Amniotic stem cell (primary cell): ENCODE results near the gene TRDN.
"Not testable (repeated sequence)": the region's sequence is repeated elsewhere in the genome, so short reads cannot be mapped to it uniquely, and the experiment has no call there.

Source experiments
- DNase-seq: peaks from one replicate; lab custom pipeline; 2025; lab: John Stamatoyannopoulos, UW

The TRDN gene

DNA sequence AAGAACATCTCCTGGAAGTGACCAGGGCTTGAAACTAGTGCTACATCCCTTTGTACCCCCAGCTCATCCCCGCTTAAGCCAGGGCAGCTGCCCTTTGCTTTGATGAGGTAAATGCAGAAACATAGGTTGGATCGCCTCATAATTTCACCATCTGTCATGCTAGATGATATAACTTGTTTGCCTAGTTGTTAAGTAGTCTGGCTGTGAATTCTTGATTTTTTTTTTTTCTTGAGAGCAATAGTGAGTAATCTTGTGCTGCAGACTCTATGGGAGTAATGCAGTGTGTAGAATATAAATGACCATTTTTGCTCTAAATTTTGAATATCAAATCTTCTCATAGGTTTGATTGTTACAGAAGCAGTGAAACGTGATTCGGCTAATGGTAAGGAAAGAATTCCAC lies 4.1 kb downstream of the TRDN start:
- DNase-seq = no peak

DNA sequence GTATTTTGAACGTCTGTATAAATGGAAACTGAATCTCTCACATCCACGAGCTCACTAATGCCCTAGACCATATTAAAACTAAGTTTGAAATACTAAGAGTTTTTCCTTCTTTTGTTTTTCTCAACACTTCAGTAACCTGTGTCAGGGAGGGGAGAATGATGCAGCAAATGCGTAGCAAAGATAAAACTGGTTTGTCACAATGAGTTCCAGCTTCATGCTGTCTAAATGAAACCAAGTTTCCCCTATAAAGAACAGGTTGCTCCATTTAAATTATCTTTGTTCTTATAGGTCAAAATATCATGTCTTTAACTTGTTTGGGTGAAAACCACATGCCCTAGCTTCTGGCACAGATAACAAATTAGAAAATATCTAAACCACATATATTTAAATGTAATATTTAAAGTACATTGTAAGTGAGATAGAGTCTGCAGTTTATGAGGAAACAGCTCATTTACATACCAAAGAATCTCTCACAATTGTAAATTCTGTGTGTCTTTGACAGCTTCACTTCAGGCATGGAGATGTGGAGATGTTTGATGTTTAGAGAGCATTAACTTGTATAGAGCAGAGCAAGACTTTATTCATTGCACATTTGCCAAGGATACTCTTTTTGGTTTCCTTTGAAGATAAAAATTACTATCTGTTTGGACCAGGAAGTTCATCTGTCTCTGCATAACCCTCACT lies 7.3 kb downstream of the TRDN start:
- no peak for DNase-seq

DNA sequence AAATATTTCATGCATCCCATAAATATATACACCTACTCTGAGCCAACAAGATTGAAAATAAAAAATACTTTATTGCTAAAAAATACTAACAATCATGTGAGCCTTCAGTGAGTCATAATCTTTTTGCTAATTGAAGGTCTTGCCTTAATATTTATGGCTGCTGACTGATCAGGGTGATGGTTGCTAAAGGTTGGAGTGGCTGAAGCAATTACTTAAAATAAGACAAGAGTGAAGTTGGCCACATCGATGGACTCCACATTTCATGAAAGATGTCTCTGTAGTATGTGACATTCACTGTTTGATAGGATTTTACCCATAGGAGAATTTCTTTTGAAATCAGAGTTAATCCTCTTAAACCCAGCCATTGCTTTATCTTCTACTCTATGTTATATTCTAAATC lies 11.1 kb downstream of the TRDN start:
- no peak for DNase-seq

DNA sequence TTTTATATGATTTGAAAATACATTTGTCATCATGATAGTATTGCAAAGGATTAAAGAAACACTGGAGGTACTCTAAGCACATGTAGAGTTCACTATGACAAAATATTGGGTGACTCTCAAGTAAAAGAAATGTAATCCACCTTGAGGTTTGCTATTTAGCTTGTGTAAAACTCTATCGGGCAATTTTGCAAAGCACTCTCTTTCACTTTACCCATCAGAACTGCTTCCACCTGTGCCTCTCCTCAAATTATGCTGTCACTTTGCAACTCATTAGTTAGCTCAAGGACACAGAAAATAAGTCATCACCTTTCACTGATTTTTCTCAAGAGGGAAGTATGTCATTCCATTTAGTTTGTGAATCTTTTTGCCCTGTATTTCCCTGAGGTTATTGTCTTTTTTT lies 14.0 kb downstream of the TRDN start:
- no peak for DNase-seq

GRCh38 chr6:123619156-123619555 lies 17.6 kb downstream of the TRDN start:
- DNase-seq = no peak

- no peak for DNase-seq
Observed at GRCh38 chr6:123616942-123617341, 19.8 kb downstream of the TRDN start.

DNA sequence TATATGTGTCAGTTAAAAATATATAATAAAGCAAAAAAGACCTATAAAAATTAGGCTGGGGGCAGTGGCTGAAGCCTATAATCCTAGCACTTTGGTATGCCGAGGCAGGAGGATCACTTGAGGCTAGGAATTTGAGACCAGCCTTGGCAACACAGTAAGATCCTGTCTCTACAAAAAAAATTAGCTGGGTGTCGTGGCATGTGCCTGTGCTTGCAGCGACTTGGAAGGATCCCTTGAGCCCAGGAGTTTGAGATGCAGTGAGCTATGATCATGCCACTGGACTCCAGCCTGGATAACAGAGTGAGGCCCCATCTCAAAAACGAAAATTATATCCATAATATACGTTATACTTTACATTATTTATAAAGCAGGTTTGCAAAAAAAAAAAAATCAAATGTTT lies 20.7 kb downstream of the TRDN start:
- DNase-seq = no peak

- DNase-seq = no peak
Observed at GRCh38 chr6:123610779-123611178, 26.0 kb downstream of the TRDN start.

- no peak for DNase-seq
Observed at GRCh38 chr6:123604067-123604466, 32.7 kb downstream of the TRDN start.

GRCh38 chr6:123598011-123598410 lies 38.7 kb downstream of the TRDN start:
- DNase-seq = no peak

DNA sequence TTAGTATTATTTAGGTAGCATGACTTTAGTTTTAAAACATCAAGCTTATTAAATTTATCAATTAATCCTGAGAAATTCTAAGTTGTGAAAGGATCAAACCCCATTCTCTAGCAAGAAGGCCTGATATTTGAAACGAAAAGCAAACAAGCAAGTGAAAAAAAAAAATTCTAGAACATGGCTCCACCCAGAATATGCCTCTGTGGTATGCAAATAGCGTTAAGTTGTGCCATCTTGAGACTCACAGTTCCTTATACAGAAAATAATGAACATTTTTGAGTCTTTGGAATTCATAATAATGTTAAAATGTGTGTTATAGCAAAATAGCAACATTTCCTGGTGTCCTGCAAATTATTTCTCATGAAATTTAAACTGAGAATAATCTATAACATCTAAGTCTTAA lies 42.0 kb downstream of the TRDN start:
- DNase-seq = no peak

GRCh38 chr6:123592426-123592825 lies 44.3 kb downstream of the TRDN start:
- DNase-seq = no peak

DNA sequence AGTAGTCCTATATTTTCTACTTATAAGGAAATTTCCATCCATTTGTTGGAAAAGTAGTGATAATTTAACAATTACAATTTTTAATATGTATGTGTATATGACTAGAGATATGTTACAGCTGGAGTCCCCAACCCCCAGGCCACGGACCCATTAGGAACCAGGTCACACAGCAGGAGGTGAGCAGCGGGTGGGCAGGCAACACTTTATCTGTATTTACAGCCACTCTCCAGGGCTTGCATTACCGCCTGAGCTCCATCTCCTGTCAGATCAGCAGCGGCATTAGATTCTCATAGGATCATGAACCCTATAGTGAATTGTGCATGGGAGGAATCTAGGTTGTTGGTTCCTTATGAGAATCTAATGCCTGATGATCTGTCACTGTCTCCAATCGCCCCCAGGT lies 46.8 kb downstream of the TRDN start:
- no peak for DNase-seq

- DNase-seq = no peak
Observed at GRCh38 chr6:123589317-123589716, 47.4 kb downstream of the TRDN start.

GRCh38 chr6:123588546-123588895 lies 48.2 kb downstream of the TRDN start:
- DNase-seq = no peak

- DNase-seq = no peak
Observed at GRCh38 chr6:123587838-123588545, 48.8 kb downstream of the TRDN start.

DNA sequence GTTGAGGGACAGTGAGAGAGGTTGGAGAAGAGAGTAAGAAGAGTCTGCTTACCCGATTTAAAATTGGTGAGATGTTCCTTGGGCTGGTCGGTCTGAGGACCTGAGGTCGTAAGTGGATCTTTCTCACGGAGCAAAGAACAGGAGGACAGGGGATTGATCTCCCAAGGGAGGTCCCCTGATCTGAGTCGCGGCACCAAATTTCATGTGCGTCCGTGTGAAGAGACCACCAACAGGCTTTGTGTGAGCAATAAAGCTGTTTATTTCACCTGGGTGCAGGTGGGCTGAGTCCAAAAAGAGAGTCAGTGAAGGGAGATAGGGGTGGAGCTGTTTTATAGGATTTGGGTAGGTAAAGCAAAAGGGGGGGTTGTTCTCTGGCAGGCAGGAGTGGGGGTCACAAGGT lies 49.3 kb downstream of the TRDN start:
- DNase-seq = not testable (repeated sequence)

GRCh38 chr6:123580331-123580730 lies 56.4 kb downstream of the TRDN start:
- DNase-seq = no peak

DNA sequence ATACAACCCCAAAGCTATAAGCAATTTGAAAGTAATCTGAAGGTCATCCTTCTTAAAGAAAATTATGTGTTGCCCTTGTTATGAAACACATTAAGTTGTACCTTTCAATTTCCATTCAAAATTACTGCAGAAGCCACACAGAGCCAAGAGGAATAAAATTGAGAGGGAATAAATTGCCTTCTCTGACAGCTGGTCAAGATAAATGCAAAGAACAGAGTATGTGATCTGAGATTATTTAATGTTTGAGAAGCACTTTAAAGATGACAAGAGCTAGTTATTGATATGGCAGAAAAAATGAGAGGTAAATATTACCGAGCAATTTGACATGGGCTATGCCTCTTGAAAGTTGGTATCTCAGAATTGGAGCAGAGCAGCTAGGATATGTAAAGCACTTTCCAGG lies 61.6 kb downstream of the TRDN start:
- no peak for DNase-seq

- no peak for DNase-seq
Observed at GRCh38 chr6:123570813-123571684, 65.7 kb downstream of the TRDN start.

- DNase-seq = no peak
Observed at GRCh38 chr6:123569575-123569974, 67.2 kb downstream of the TRDN start.

- no peak for DNase-seq
Observed at GRCh38 chr6:123565529-123565928, 71.2 kb downstream of the TRDN start.

- no peak for DNase-seq
Observed at GRCh38 chr6:123564361-123564760, 72.4 kb downstream of the TRDN start.
